ENCODE data around the gene LMBRD2. TPM values are rescaled to one million over a fixed set of nuclear protein-coding genes. Genes with fewer than 3 reads are reported as not detected.

The LMBRD2 gene
- total RNA-seq, 2 donors from 2014 or later = 11.6 to 12.5 TPM

DNA sequence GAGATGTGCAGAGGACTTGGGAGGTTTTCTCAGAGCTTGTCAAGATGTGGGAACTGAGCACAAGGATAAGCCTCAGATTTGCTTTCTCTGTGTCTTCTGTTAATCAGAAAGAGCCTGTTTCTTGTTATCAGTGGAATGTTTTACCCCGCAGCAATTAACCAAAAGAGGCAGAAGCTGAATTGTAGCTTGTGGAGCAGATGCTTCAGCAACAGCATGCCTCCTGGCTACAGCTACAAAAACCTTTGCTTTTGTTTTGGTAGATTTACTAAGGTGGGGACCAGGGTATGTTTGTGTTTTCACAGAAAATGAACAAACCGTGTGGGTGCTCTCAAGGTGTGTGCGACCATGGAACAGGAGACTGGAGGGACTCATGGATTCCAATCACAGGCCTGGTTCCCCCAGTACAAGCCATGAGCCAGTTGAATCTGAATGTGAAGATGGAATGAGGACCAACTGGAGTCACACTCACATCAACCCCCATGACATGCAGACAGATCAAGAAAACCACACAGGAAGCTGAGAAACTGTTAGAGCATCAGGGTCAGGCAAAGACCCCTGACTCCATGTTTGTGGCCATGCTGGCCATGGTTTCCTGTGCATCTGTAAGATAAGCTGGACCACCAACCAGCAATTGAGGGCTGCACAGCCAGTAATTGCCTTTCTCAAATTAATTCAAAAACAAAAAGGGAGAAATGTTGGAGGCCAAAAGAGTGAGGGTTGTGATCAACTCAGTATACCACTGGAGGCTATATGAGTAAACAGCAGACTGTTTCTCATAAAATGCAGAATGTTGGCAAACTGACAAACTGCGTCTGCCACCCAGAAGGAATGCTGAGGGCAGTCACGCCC lies 91.9 kb downstream of the LMBRD2 start:
- no peak for ATAC-seq
- intact Hi-C loops (cut with DNase I) = no loop called here
- no peak for DNase-seq

DNA sequence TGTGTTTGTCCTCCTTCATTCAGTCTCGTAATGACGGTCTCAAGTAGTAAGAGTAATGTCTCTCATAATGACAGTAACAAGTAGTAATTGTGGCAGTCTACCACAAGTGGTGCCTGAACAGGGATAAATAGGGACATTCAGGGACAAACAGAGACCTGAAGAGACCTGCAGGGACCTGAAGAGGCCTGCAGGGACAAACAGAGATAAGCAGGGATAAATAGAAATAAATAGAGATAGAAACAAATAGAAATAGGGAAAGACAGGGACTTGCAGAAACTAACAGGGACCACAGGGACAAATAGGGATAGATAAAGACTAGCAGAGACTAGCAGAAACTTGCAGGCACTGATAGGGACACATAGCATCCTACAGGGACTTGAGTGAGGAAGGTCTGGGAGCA lies 92.9 kb downstream of the LMBRD2 start:
- intact Hi-C loops (cut with DNase I) = no loop called here
- DNase-seq (no peak), ATAC-seq (no peak)

DNA sequence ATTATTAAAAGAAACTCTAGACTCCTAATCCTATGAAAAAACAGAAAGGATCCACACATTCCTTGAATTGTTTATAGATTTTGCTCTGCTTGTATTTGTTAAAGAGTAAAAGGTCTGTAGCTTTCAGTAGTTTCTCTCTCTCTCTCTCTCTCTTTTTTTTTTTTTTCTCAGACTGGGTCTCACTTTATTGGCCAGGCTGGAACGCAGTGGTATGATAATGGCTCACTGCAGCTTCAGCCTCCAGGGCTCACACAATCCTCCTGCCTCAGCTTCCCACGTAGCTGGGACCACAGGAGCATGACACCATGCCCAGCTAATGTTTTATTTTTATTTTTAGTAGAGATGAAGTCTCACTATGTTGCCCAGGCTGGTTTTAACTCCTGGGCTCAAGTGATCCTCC lies 94.3 kb downstream of the LMBRD2 start:
- DNase-seq (no peak), ATAC-seq (no peak)
- intact Hi-C loops (cut with DNase I) = no loop called here

DNA sequence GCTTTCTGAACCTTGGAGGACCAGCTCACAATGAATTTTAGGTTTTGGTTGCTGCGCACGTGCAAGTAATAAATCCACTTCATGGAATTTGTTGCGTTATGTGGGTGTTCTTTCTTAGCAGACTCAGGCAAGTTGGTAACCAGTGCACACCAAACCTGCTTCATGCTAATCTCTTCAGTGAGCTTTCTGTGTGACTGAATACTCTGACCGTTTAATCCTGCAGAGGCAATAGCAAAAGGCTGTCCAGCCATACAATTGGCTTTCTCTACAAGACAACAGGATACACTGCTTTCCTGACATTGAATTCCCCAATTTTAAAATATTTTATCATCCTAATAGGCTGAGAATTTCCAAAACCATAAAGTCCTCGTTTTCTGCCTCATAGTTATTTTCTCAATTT lies 95.3 kb downstream of the LMBRD2 start:
- DNase-seq = no peak
- intact Hi-C loops (cut with DNase I) = no loop called here

DNA sequence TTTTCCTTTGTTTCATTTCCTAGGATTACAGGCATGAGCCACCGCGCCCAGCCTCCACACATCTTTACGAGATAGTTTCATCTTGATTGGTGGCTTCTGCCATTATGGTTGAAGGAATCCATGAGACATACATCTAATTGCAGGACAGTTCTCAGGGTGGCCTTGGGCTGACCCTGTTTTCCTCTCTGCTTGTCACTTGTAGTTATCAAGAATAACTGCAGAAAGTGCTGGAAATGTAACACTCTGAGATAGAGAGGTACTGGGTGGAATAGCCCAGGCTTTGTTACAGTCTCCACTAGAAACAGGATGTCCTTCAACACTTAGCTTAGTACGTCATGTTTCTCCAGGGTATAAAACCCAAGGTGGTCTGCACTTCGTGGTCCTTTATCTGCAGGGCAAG lies 95.7 kb downstream of the LMBRD2 start:
- DNase-seq = no peak
- intact Hi-C loops (cut with DNase I) = no loop called here
- ATAC-seq = no peak

More for the DNA sequence above, 95.3 kb downstream of the LMBRD2 start:
- no peak for ATAC-seq

DNA sequence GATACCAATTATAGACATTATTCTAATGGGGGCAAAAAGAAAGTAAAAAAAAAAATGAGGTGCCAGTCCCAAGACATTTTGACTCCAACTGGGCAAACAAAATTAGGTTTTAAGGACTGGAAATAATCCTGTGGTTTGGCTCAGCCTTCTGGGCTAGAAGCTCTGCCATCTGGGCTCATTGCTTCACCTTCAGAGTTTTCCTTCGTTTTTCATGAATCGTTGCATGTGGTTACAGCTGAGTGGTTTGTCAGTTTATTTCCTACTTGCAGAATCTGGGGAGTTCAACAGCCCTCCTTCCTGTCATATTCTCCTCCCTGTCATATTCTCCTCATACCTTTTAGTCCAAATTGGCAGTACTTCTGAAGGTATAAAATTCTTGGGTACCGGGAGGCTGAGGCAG lies 97.0 kb downstream of the LMBRD2 start:
- no peak for DNase-seq
- intact Hi-C loops (cut with DNase I) = no loop called here

DNA sequence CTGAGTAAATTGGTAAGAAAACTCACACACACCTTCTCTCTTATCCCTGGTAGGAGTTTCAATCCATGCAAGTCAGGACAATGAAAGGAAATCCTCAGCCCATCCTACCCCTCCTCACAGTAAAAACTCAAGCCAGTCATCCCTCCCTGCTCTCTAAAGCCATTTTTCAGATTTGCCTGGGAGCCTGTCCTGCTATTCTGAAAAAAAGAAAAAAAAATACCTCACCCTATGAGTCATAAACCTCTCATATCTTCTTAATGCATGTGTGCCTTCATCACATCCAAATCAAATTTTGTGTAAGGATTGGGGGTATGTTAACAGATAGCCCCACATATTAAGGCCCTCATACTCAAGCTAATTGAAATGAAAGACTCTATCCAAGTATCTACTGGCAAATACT lies 99.1 kb downstream of the LMBRD2 start:
- DNase-seq = no peak
- intact Hi-C loops (cut with DNase I) = no loop called here
- ATAC-seq = no peak

More for the DNA sequence above, 97.0 kb downstream of the LMBRD2 start:
- no peak for ATAC-seq

DNA sequence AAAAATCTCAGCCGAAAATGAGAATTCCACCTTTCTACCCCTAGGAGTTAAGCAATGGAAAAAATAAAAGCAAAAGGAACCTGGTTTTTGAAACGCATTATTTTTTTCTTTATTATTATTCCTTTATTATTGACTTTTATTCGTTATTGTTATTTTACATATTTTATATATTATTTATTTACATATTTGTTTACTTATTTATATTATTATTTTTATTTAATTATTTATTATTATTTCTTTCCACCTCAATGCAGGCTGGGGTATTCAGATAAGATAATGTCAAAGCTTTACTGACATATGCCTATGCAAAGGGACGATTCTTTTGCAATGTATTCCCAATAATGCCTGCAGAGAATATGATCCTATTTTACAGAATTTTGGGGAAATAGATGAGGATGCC lies 101.7 kb downstream of the LMBRD2 start:
- intact Hi-C loops (cut with DNase I) = no loop called here
- no peak for ATAC-seq
- no peak for DNase-seq

Small RNAs within 50 kb of the gene (microRNA-seq; reads per million reads assigned to microRNA genes)
- 1.4 to 1.6 reads per million in 2 donors for gene MIR580

Other genes with a start within 250 kb of the LMBRD2 start
- not detected for gene CAPSL, start 213.3 kb downstream of the LMBRD2 start, total RNA-seq
- not detected for gene UGT3A1, start 160.5 kb downstream of the LMBRD2 start, total RNA-seq
- gene UGT3A2, start 85.0 kb downstream of the LMBRD2 start, total RNA-seq = under 1 TPM in 1 of 2 donors, not detected in 1; 0.18 TPM
- gene SKP2, start 224 bp upstream of the LMBRD2 start, total RNA-seq = 1 to 10 TPM; 5.9 to 7.5 TPM
- gene NADK2, start 90.0 kb upstream of the LMBRD2 start, total RNA-seq = 10 to 100 TPM; 27.7 to 31.6 TPM
- 1 to 10 TPM in 1 of 2 donors, under 1 TPM in 1; 0.18 to 1.2 TPM for gene RANBP3L, start 150.0 kb upstream of the LMBRD2 start, total RNA-seq